Vagina (tissue), 2 donors: Measurements from ENCODE around the gene KLK8.

Experiments
- CTCF ChIP-seq, 3 experiments: fragments of 450-650 bp in 2 of 3; fragments of 200-600 bp in 1 of 3; sonication (generic) in 1 of 3; IDR thresholded peaks; one replicate each; pipeline ENCODE4 v1.5.1; 2017 to 2019; ENCODE audit warnings: antibody characterized with exemption in 3 of 3, mild to moderate bottlenecking in 2 of 3, moderate library complexity in 2 of 3
- POLR2A ChIP-seq, 2 donors: fragments of 450-650 bp; IDR thresholded peaks; one replicate each; pipeline ENCODE4 v1.6.1; 2017; ENCODE audit warnings: antibody characterized with exemption in 2 of 2, mild to moderate bottlenecking in 2 of 2, moderate library complexity in 2 of 2

DNA sequence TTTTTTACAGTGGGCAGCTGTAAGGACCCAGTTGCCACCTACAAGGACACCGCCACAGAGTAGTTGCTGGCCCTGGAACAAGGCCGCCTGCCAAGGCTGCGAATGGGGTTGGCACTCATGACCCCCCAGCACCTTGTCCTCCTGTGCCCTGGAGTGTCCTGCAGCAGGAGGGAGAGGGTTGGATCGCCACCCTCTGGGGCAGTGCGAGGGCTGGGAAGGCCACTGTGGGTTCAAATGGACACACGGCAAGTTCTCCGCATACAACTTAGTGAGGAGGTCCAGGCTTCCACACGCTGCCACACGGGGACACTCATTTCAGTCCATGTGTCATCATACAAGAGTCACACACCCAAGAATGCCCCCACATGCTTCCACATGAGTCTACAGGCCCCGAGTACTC is 978 bp downstream of the KLK8 start:
- TF ChIP-seq CTCF (IDR thresholded peaks at IDR 0.05) (no peak), POLR2A (IDR thresholded peaks at IDR 0.05) (no peak)
